ENCODE data around the gene ADAMTS8.

DNA sequence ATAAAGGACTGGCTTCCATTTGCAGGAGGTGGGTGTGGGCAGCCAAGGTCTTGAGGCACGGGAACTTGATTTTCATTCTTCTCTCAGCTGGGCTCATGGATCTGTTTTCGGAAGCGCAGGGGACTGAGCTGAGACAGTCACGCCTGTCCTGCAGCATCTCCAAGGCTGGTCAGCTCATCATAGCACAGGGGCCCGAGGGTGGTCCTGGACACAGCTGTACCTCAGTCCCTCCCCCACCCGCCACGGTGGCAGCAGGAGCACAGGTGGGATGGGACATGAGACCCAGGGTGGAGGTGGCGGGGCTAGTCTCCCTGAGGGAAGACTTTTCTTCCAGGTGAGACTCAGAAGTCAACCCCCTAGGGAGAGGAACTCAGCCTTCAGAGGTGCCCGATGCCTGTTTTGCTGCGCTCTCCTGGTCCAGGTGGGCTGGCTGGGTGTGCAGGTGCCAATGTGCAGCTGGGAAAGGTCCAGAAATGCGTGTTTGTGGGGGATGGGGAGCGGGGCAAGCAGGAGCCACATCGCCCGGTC lies 3.7 kb downstream of the ADAMTS8 start:
- no peak for TF ChIP-seq POLR2A (IDR thresholded peaks at IDR 0.05)
- TF ChIP-seq, protein P1, sequence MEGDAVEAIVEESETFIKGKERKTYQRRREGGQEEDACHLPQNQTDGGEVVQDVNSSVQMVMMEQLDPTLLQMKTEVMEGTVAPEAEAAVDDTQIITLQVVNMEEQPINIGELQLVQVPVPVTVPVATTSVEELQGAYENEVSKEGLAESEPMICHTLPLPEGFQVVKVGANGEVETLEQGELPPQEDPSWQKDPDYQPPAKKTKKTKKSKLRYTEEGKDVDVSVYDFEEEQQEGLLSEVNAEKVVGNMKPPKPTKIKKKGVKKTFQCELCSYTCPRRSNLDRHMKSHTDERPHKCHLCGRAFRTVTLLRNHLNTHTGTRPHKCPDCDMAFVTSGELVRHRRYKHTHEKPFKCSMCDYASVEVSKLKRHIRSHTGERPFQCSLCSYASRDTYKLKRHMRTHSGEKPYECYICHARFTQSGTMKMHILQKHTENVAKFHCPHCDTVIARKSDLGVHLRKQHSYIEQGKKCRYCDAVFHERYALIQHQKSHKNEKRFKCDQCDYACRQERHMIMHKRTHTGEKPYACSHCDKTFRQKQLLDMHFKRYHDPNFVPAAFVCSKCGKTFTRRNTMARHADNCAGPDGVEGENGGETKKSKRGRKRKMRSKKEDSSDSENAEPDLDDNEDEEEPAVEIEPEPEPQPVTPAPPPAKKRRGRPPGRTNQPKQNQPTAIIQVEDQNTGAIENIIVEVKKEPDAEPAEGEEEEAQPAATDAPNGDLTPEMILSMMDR (IDR thresholded peaks at IDR 0.05) = no peak
- TF ChIP-seq POLR2AphosphoS5 (IDR thresholded peaks at IDR 0.05) = no peak
